Measurements from ENCODE around the gene FXYD5.
"Not testable (repeated sequence)": the region's sequence is repeated elsewhere in the genome, so short reads cannot be mapped to it uniquely, and the experiment has no call there.

FXYD5 gene

GRCh38 chr19:35138305-35138892 is 16.1 kb upstream of the FXYD5 start, which contains the start of gene FXYD1:
TSS of gene FXYD1 (plus strand) at chr19:35138824. CDS start at chr19:35140080, 1,256 bp downstream.
- DNase-seq, result no peak

GRCh38 chr19:35140207-35140961 is 14.2 kb upstream of the FXYD5 start:
- DNase-seq, result no peak

DNA sequence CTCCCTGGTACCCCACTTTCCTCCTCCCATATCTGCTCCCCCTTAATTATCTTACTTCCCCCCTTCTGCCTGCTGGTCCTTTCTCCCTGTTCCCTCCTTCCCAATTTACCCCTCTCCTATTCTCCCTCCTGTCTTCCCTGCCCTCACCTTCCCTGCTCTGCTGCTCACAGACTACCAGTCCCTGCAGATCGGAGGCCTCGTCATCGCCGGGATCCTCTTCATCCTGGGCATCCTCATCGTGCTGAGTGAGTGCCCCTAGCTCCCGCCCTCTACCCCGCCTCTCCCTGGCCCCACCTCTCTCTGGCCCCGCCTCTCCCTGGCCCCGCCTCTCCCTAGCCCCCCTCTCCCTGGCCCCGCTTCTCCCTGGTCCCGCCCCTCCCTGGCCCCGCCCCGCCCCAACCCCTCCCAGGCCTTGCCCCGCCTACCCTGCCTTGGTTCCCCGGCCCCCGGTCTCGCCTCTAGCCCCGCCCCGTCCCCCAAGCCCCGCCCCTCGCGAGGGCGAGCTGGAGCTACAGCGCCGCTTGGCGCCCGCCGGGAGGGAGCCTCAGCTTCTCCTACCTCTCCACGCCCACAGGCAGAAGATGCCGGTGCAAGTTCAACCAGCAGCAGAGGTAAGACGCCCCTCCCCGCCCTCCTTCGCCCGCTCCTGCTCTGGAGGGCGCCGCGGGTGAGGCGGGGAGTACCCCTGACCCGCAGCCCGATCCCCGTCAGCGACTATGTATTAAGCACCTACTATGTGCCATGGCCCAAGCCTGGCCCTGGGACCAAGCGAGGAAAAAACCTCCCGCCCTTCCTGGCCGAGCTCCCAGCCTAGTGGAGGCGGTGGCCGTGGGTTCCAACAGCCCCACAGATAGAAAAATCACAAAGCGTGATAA is 13.3 kb upstream of the FXYD5 start:
- DNase-seq, result peak; percentile 93

DNA sequence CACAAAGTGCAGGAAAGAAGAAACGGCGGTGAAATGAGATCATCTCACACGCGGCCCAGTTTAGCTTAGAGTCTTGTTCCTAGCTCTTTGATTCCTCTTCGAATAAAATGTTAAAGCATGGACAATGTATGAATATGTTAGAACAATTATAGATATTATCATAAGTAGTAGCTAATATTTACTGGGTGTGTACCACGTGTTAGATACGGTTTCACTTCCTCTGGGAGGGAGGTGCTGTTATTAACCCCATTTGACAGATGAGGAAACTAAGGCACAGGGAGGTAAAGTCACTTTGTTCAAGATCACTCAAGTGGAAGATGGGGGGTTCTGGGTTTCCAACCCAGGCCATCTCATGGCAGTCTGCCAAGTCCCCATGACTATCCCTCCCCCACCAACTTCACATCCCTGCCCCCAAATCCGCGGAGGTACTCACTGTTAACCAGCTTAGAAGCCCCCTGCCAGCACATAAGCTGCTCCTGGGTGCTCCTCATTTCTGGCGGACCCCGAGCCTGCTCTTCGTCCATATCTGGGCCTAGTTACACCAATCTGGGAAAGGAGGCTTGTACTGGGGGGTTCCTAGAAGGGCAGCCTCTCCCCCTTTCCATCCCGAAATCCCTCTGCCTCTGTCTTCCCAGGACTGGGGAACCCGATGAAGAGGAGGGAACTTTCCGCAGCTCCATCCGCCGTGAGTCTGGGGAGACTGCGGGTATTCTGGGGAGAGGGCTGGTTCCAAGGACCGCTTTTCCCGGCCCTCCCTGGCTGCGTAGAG is 12.5 kb upstream of the FXYD5 start:
- DNase-seq, result no peak

- peak; percentile 64 for DNase-seq
These were observed 11.8 kb upstream of the FXYD5 start for GRCh38 chr19:35142606-35143230.

DNA sequence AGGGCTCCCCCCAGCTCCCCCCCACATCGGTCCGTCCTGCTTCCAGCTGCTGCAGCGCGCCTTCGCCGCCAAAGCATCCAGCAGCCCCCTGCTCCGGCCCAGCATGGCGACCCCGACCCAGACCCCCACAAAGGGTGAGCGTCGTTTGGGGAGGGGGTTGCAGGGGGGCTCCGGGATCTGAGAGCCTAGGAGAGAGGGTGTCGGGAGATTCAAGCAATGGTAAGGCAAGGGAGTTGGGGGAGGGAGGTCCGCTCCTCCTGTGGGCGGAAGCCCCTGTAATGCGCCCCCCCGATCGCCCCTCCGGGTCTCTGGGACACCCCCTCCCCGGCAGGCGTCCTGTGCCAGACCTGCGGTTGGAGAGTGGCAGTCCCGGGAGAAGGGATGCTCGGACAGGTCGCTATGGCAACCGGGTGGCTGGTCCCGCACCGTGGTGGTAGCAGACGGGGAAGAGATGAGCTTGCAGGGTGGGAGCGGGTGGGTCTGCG is 11.3 kb upstream of the FXYD5 start, which contains the start of gene FXYD7:
TSS of gene FXYD7 (plus strand) at position 25 of the 485 bp plus-strand sequence. CDS start at position 104, 79 bp downstream.
- DNase-seq, result no peak

DNA sequence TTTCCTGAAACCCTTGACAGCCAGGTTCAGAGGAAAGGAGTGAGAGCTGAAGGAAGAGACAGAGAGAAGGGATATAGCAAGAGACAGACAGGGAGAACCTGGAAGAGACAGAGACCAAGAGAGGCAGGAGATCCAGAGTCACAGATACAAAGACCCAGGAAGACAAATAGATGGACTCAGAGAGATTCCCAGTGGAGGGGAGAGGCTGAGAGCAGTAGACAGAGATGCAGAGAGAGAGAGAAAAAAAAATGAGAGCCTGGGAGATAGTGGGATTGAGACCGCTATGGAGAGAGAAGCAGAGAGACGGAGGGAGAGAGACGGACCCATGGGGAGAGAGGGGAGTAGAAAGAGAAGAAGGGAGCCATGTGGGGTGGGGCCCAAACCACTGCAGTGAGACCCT is 10.7 kb upstream of the FXYD5 start:
- DNase-seq, result no peak

DNA sequence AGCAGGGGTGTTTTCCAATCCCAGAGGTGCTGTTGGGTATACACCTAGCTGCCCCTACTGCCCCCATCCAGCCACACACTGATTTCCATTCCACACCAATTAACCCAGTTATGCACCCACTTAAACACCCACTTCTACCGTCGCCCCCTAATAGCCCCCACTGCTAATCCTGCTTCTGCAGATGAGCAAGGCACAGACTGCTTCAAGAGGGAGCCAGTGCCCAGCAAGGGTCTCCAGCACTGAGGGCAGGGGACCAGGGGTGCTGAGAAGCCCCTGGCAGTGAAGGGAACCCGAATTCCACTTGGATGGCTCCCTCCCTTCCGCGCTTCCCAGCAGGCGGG is 10.3 kb upstream of the FXYD5 start:
- DNase-seq, result no peak

GRCh38 chr19:35144600-35145436 is 9.7 kb upstream of the FXYD5 start:
- no peak for DNase-seq

DNA sequence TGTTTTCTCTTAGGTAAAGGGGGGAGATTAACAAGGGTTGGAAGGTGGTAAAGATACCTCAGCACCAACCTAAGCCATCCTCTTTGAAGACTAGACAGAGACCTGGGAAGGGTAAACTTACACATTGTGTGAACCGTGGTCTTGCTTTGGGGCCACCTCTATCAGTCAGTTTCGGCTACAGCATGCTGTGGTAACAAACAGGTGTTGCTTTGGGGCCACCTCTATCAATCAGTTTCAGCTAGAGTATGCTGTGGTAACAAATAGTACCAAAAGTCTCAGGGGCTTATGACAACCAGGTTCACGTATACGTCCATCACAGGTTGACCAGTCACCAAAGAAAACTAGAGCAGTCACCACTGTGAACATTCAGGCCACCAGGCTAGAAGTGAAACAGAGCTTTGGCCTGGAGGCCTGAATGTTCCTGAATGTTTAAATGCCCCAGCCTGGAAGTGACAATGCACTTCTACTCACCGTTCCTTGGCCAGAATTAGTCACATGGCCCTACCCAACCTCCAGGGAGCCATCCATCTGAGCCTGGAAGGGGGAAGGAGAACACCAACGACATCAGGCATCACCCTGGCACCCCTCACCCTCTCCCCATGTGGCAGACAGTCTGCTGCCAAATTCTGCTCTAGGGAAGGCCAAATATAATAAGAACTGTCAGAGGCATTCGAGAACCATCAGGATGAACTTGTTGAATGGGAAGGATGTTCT is 7.6 kb upstream of the FXYD5 start:
- no peak for DNase-seq

GRCh38 chr19:35149463-35149862 is 5.1 kb upstream of the FXYD5 start:
- no peak for DNase-seq

DNA sequence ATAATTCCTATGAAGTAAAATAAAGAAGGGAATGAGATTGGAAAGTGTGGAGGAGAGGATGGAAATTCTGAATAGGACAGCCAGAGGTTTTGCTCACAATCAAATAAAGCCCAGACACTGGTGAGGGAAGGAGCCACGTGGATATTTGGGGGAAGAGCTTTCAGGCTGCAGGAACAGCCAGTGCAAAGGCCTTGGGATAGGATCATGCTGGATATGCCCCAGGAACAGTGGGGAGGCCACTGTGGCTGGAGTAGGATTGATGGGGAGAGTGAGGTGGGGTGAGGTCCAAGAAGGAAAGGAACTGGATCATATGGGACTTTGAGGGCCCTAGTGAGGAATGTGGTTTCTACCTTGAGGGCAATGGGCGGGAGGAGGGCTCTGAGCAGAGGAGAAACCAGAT is 4.1 kb upstream of the FXYD5 start:
- DNase-seq, result no peak

DNA sequence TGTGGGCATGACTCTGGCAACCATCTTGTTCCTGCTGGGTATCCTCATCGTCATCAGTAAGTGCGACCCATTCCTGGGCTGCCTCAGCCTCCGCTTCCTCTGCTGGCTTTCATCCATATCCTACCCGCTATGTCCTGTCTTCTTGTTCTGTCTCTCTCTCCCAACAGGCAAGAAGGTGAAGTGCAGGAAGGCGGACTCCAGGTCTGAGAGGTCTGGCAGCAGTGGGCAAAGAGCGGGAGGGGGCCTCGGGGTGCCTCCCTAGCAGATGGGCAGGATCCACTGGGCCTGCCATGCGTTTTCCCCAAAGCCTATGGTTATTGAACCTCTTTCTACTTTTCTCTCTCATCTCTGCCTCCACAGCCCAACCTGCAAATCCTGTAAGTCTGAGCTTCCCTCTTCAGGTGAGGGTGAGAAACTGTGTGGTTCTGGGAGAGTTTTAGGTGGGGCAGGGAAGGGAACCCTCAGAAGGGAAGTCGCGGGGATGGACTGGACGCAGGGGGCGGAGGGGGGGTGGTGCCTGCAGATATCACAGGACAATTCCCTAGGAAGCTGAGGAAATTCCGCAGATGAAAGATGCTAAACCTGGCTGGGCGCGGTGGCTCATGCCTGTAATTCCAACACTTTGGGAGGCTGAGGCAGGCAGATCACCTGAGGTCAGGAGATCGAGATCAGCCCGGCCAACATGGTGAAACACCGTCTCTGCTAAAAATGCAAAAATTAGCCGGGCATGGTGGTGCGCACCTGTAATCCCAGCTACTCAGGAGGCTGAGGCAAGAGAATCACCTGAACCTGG is 3.1 kb upstream of the FXYD5 start:
- no peak for DNase-seq

DNA sequence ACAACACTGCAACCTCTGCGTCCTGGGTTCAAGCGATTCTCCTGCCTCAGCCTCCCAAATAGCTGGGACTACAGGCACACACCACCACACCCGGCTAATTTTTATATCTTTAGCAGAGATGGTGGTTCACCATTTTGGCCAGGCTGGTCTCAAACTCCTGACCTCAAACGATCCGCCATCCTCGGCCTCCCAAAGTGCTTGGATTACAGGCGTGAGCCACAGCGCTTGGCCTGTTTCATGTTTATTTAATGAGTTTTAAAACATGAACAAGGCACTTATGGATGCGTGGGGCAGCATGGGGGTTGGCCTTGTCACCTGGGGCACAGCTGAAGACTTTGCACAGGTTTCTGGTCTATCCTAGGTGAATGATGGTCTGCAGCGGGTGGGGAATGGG is 1.4 kb upstream of the FXYD5 start:
- DNase-seq, result not testable (repeated sequence)

DNA sequence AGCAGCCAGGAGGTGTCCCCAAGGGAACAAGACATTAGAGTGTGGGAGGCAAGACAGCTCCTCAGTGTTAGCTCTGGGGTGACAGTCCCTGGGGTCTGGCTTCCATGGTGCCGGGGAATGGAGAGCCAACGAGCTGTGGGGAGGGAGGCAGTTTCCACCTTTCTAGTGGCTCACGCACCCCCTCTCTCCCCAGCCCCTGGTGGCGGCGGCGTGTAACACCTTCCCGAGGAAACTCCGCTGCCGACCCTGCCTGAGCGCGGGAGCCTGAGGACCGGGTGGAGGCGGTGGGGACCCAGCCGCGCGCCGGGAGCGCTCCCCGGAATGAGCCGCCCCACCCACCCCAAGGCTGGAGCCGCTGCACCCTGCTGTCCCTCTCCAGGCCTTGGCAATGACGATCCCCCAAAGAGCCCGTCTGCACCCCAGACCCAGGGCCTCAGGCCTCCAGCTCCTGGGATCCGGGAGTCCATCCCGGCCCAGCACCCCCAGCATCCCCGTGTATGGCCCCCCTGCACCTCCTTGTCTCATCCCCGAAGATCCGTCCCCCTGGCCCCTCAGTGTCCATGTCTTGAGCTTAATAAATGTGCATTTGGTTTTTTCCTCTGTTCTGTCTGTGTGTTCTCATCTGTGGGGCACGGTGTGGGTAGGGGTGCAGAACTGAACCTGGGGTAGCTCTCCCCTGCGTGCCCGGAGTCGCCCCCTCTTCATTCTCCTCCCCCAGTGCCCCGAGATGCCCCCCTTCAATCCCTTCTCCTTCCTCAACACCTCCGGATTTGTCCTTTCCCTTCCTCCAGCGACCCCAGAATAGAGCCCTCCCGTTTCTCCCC is 622 bp upstream of the FXYD5 start:
- DNase-seq, result peak; percentile 65

GRCh38 chr19:35155441-35155840 is 906 bp downstream of the FXYD5 start:
- no peak for DNase-seq

DNA sequence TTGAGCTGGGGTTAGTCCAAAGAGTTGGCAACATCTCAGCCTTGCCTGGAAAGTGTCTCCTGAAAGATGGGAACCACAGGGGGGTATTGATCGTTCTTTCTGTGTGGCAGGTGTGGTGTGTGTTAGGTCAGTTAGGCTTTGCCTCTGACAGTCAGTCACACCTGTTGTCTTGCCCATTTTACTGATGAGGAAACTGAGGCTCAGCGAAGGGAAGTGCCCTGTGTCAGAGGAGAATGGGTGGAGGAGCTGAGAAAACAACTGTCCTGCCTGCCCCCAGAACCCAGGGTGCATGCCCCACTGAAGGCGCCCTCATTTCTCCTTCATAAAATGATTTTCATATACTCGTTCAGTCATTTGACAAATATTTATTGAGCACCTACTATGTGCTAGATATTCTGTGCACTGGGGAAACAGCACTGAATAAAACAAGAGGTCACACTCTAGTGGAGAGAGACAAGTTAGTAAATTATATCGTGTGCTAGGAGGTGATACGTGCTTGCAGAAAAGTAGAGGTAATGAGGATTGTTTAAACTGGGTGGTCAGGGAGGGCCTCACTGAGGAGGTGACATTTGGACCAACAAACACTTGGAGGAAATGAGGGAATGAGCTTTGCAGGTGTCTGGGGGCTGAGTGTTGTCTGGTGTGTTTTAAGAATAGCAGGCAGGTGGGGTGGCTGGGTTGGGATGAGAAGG is 1.6 kb downstream of the FXYD5 start:
- DNase-seq, result no peak

GRCh38 chr19:35156673-35157014 is 2.1 kb downstream of the FXYD5 start:
- DNase-seq, result no peak

Data from activated effector memory CD4-positive, alpha-beta T cell treated with Interleukin-2 at 50 U/mL for 16 hours (primary cell).